Measurements from ENCODE around the gene EIF4B. TPM values are rescaled to one million over a fixed set of nuclear protein-coding genes. Genes with fewer than 3 reads are reported as not detected.

EIF4B gene
- total and polyA plus RNA-seq, 9 of the 15 experiments (the other 6 are each of a cell fraction or from before 2014, with no cell fraction given) = 138 to 669 (median 552) TPM

GRCh38 chr12:53006810-53007309 is 604 bp downstream of the EIF4B start (continued):
- TF ChIP-seq ZNF717 (CRISPR knock-in tag; IDR thresholded peaks at IDR 0.05) (no peak), CTBP1 (IDR thresholded peaks at IDR 0.05; ENCODE audit: borderline replicate concordance) (no peak), ZNF165 (CRISPR knock-in tag; IDR thresholded peaks at IDR 0.05; ENCODE audit: borderline replicate concordance) (no peak), TAF7 (tag; IDR thresholded peaks at IDR 0.05) (no peak), HMG20B (CRISPR knock-in tag; IDR thresholded peaks at IDR 0.05) (no peak), HLTF (IDR thresholded peaks at IDR 0.05) (no peak), CBX3 (IDR thresholded peaks at IDR 0.05; ENCODE audit: borderline replicate concordance in 1 of 2, low read length in 2 of 2) (no peak), MTF1 (CRISPR knock-in tag; IDR thresholded peaks at IDR 0.05; ENCODE audit: borderline replicate concordance) (no peak), ZNF384 (IDR thresholded peaks at IDR 0.05; ENCODE audit: low read depth, low read length) (no peak), RNF2 (IDR thresholded peaks at IDR 0.05) (no peak; the same call in 1 of the 2 replicates), POLR2A (conservative IDR thresholded peaks at IDR 0.05) (peak; percentile 82; the same call in 1 of the 2 replicates), MYNN (IDR thresholded peaks at IDR 0.05) (0 out of 2 replicates have a peak, but pooled peaks have one; percentile 2), MYNN (CRISPR knock-in tag; IDR thresholded peaks at IDR 0.05) (no peak), ZC3H4 (CRISPR knock-in tag; IDR thresholded peaks at IDR 0.05; ENCODE audit: borderline replicate concordance) (no peak), TSC22D4 (tag; IDR thresholded peaks at IDR 0.05) (no peak), GABPB2 (CRISPR knock-in tag; conservative IDR thresholded peaks at IDR 0.05) (no peak), ZBTB33 (CRISPR knock-in tag; IDR thresholded peaks at IDR 0.05) (no peak), PHF8 (IDR thresholded peaks at IDR 0.05; ENCODE audit: borderline replicate concordance, low read length) (peak; percentile 29; the same call in 1 of the 2 replicates), ZNF280A (IDR thresholded peaks at IDR 0.05; ENCODE audit: low read depth, partially characterized antibody) (no peak), ELK1 (CRISPR knock-in tag; IDR thresholded peaks at IDR 0.05) (no peak), RNF219 (CRISPR knock-in tag; IDR thresholded peaks at IDR 0.05) (no peak), VEZF1 (CRISPR knock-in tag; IDR thresholded peaks at IDR 0.05) (peak; percentile 60)
